ENCODE measurements around the gene FNTB.

DNA sequence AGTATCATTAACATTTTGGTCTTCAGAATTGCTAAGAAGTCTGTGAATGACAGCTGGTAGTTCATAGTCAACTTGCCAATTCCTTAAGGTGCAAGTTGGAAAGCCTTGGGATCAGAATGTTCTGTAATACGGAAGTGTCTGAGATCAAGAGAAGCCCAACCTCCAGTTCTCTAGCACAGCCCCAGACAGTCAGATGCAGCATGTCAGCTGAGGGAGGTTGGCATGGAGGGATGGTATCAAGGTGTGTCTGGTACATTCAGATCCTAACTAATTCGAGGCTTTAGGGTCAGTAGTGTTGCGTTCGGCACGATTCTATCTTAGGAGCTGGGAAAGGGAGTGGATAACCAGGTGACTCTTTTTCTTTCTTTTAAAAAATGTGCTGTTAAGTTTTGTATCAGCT is 38.3 kb downstream of the FNTB start:
- TF ChIP-seq, protein P1, sequence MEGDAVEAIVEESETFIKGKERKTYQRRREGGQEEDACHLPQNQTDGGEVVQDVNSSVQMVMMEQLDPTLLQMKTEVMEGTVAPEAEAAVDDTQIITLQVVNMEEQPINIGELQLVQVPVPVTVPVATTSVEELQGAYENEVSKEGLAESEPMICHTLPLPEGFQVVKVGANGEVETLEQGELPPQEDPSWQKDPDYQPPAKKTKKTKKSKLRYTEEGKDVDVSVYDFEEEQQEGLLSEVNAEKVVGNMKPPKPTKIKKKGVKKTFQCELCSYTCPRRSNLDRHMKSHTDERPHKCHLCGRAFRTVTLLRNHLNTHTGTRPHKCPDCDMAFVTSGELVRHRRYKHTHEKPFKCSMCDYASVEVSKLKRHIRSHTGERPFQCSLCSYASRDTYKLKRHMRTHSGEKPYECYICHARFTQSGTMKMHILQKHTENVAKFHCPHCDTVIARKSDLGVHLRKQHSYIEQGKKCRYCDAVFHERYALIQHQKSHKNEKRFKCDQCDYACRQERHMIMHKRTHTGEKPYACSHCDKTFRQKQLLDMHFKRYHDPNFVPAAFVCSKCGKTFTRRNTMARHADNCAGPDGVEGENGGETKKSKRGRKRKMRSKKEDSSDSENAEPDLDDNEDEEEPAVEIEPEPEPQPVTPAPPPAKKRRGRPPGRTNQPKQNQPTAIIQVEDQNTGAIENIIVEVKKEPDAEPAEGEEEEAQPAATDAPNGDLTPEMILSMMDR (IDR thresholded peaks at IDR 0.05) = no peak
- TF ChIP-seq POLR2A (IDR thresholded peaks at IDR 0.05) = no peak

All from lower leg skin (tissue), 3 donors.